Measurements from ENCODE around the gene REG4.

DNA sequence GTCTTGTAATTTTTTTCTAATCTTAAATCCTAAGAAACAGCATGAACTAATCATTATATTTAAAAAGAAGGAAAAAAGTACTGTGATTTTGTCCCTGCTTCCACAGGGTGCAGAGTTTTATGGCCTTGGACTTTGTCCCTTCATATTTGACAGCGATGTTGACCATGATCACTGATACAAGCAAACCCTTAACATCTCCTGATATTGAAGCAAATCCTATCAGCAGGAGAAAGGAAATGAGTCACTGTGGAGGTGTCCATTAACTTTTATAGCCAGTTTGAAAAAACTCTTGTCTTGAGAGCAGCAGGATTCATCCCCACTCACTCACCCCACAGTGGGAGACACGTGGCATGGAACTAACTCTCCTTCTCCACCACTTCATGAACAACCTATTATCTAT is 5.1 kb upstream of the REG4 start:
- TF ChIP-seq, protein P1, sequence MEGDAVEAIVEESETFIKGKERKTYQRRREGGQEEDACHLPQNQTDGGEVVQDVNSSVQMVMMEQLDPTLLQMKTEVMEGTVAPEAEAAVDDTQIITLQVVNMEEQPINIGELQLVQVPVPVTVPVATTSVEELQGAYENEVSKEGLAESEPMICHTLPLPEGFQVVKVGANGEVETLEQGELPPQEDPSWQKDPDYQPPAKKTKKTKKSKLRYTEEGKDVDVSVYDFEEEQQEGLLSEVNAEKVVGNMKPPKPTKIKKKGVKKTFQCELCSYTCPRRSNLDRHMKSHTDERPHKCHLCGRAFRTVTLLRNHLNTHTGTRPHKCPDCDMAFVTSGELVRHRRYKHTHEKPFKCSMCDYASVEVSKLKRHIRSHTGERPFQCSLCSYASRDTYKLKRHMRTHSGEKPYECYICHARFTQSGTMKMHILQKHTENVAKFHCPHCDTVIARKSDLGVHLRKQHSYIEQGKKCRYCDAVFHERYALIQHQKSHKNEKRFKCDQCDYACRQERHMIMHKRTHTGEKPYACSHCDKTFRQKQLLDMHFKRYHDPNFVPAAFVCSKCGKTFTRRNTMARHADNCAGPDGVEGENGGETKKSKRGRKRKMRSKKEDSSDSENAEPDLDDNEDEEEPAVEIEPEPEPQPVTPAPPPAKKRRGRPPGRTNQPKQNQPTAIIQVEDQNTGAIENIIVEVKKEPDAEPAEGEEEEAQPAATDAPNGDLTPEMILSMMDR (IDR thresholded peaks at IDR 0.05; ENCODE audit: borderline replicate concordance, extremely low read depth, low read length, poor library complexity, severe bottlenecking): no peak
- TF ChIP-seq EZH2 (IDR thresholded peaks at IDR 0.05; ENCODE audit: borderline replicate concordance, low read depth, low read length, severe bottlenecking): no peak

All from DND-41 (cell line).